Uterus (tissue), 4 donors: Measurements from ENCODE around the gene TOR1AIP1. TPM values are rescaled to one million over a fixed set of nuclear protein-coding genes. Genes with fewer than 3 reads are reported as not detected.

Experiments used
- DNase-seq, 2 donors: peaks; one replicate each; pipeline ENCODE4 v3.0.0-alpha.2; 2019 to 2020
- H3K27ac ChIP-seq, 2 donors: fragments of 200-600 bp; sonication (generic); 1 replicate in 1 of 2; 2 replicates in 1 of 2; pipeline ENCODE4 v1.5.1; 2016 to 2018
- H3K27me3 ChIP-seq, 2 donors: fragments of 200-600 bp; sonication (generic); one replicate each; pipeline ENCODE4 v1.5.1; 2018 to 2019; ENCODE audit warnings: control low read depth in 1 of 2
- H3K36me3 ChIP-seq, 2 donors: fragments of 200-600 bp; sonication (generic); one replicate each; pipeline ENCODE4 v1.5.1; 2019; ENCODE audit warnings: control low read depth in 1 of 2
- H3K4me1 ChIP-seq, 2 donors: fragments of 200-600 bp; sonication (generic); one replicate each; pipeline ENCODE4 v1.5.1; 2018 to 2019; ENCODE audit warnings: control low read depth in 1 of 2
- H3K4me3 ChIP-seq, 2 donors: fragments of 200-600 bp; sonication (generic); 1 replicate in 1 of 2; 2 replicates in 1 of 2; pipeline ENCODE4 v1.5.1; 2018 to 2019; ENCODE audit warnings: mild to moderate bottlenecking in 1 of 2
- H3K9me3 ChIP-seq, 2 donors: fragments of 200-600 bp; sonication (generic); one replicate each; pipeline ENCODE4 v1.5.1; 2019; ENCODE audit warnings: control low read depth in 1 of 2
- POLR2A ChIP-seq, 2 donors: fragments of 450-650 bp; IDR thresholded peaks; one replicate each; pipeline ENCODE4 v1.6.1; 2016; ENCODE audit warnings: antibody characterized with exemption in 2 of 2, mild to moderate bottlenecking in 1 of 2, moderate library complexity in 1 of 2
- intact Hi-C: fragments of 100-400 bp; cut with DNase I; formaldehyde crosslinking; loops from one replicate; pipeline ENCODE4 v1.15.1; 2023; ENCODE audit warnings: low total_unique reads
- total RNA-seq, 4 donors: library from RNA; depleted of rRNA in 3 of 4; stranded (reverse); fragments of >200 nt in 3 of 4; gene quantifications; one replicate each; pipeline versions ENCODE4 v1.1.0 to v1.2.4, GENCODE V29; 2014 to 2023
- TF ChIP-seq, protein P1 (sequence below), 4 experiments: fragments of 200-600 bp in 2 of 4; fragments of 450-650 bp in 2 of 4; sonication (generic) in 2 of 4; IDR thresholded peaks; one replicate each; pipeline ENCODE4 v1.5.1; 2016 to 2019; ENCODE audit warnings: antibody characterized with exemption in 4 of 4, mild to moderate bottlenecking in 2 of 4, moderate library complexity in 1 of 4
- donor health status: DM: yes; HTN: yes; CAD: no.

Gene TOR1AIP1
- total RNA-seq, 4 donors from 2014 or later, result 56.9 to 90.8 (median 72.0) TPM

- Histone ChIP-seq H3K4me1 (no peaks in the 10 kb centered on the region), H3K4me3 (no peak overlapping the region), H3K27ac (no peak overlapping the region), H3K27me3 (no peaks in the 10 kb centered on the region), H3K9me3 (no peaks in the 10 kb centered on the region), H3K36me3 (no peaks in the 10 kb centered on the region)
- intact Hi-C loops, result no loop called here
- TF ChIP-seq, protein P1, sequence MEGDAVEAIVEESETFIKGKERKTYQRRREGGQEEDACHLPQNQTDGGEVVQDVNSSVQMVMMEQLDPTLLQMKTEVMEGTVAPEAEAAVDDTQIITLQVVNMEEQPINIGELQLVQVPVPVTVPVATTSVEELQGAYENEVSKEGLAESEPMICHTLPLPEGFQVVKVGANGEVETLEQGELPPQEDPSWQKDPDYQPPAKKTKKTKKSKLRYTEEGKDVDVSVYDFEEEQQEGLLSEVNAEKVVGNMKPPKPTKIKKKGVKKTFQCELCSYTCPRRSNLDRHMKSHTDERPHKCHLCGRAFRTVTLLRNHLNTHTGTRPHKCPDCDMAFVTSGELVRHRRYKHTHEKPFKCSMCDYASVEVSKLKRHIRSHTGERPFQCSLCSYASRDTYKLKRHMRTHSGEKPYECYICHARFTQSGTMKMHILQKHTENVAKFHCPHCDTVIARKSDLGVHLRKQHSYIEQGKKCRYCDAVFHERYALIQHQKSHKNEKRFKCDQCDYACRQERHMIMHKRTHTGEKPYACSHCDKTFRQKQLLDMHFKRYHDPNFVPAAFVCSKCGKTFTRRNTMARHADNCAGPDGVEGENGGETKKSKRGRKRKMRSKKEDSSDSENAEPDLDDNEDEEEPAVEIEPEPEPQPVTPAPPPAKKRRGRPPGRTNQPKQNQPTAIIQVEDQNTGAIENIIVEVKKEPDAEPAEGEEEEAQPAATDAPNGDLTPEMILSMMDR (IDR thresholded peaks at IDR 0.05), result no peak
- no peak for TF ChIP-seq POLR2A (IDR thresholded peaks at IDR 0.05)
- no peak for DNase-seq
Observed at GRCh38 chr1:179929955-179930798, 48.1 kb downstream of the TOR1AIP1 start.

DNA sequence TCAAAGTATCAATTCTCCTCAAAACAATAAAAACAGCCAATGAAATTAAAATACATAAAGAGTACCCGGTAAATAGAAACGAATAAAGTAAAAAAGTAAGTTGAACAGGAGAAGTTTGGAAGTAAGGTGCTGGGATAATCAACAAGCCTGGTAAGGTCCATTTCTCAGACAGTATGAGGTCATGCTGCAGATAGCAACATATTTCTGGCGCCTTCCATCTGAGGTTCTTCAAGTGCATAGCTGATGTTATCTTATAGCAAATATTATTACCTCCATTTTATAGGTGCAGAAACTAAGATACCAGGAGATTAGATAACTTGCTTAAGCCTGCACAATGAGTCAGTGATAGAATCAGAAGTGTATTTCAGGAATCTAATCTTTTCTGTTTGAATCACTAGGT lies 48.8 kb downstream of the TOR1AIP1 start:
- DNase-seq, result no peak
- no peaks in the 10 kb centered on the region for H3K9me3 ChIP-seq
- no peak overlapping the region for H3K27ac ChIP-seq
- no peaks in the 10 kb centered on the region for H3K4me1 ChIP-seq
- no peaks in the 10 kb centered on the region for H3K36me3 ChIP-seq
- intact Hi-C loops, result no loop called here
- TF ChIP-seq, protein P1 (IDR thresholded peaks at IDR 0.05), result no peak
- no peak for TF ChIP-seq POLR2A (IDR thresholded peaks at IDR 0.05)
- no peak overlapping the region for H3K4me3 ChIP-seq
- no peaks in the 10 kb centered on the region for H3K27me3 ChIP-seq

GRCh38 chr1:179933219-179933618 lies 51.1 kb downstream of the TOR1AIP1 start:
- no peak overlapping the region for H3K27ac ChIP-seq
- no peak for DNase-seq
- intact Hi-C loops, result no loop called here
- no peaks in the 10 kb centered on the region for H3K4me1 ChIP-seq
- H3K9me3 ChIP-seq, result no peaks in the 10 kb centered on the region
- no peaks in the 10 kb centered on the region for H3K27me3 ChIP-seq
- TF ChIP-seq, protein P1 (IDR thresholded peaks at IDR 0.05), result no peak
- no peak for TF ChIP-seq POLR2A (IDR thresholded peaks at IDR 0.05)
- no peaks in the 10 kb centered on the region for H3K36me3 ChIP-seq
- H3K4me3 ChIP-seq, result no peak overlapping the region

DNA sequence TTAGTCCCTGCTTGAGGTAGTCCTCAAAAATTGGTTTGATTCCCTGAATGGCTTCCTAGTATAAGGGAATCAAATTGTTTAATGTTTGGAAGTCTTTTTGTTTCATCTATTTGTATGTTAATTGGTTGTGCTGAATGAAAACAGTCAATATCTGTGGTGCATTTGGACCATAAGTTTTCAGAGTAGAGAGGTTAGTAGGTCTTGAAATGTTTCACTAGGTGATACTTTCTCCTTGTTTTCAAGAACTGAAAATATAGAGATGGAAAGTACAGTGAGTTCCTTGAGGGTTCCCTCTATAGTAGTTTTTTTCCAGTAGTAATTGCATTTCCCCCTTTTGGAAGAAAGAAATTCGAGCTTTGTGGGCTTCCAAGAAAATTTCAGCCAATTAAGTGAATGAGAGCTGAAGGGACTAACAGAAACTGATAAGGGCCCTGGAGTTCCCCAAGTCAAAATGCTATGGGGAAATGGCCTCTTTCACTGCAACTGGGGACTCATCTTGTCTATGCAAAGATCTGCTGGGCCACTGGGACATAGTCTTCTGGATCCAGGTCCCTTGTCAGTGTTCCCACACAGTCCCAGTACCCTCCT lies 53.9 kb downstream of the TOR1AIP1 start:
- Histone ChIP-seq H3K9me3 (no peaks in the 10 kb centered on the region), H3K4me1 (no peaks in the 10 kb centered on the region), H3K27ac (no peak overlapping the region), H3K4me3 (no peak overlapping the region), H3K36me3 (no peaks in the 10 kb centered on the region), H3K27me3 (no peaks in the 10 kb centered on the region)
- DNase-seq, result no peak
- no peak for TF ChIP-seq POLR2A (IDR thresholded peaks at IDR 0.05)
- TF ChIP-seq, protein P1 (IDR thresholded peaks at IDR 0.05), result no peak
- intact Hi-C loops, result no loop called here

- TF ChIP-seq, protein P1 (IDR thresholded peaks at IDR 0.05), result no peak
- Histone ChIP-seq H3K36me3 (no peaks in the 10 kb centered on the region), H3K27ac (no peak overlapping the region), H3K4me1 (no peaks in the 10 kb centered on the region), H3K27me3 (no peaks in the 10 kb centered on the region), H3K4me3 (no peak overlapping the region), H3K9me3 (no peaks in the 10 kb centered on the region)
- intact Hi-C loops, result no loop called here
- no peak for DNase-seq
Observed at GRCh38 chr1:179937668-179938254, 55.7 kb downstream of the TOR1AIP1 start.
